Nephron (organoid): ENCODE results near the gene CELF2.

Experiments used
- H3K27ac Mint-ChIP-seq, 3 experiments: 2 replicates each; pipeline ENCODE4 v1.8.0; 2020; ENCODE audit warnings: mixed read lengths in 3 of 3, mild to moderate bottlenecking in 2 of 3, moderate library complexity in 1 of 3
- H3K27me3 Mint-ChIP-seq: 2 replicates; pipeline ENCODE4 v1.8.0; 2021; ENCODE audit warnings: low read depth, mild to moderate bottlenecking, moderate library complexity, mixed read lengths
- H3K36me3 Mint-ChIP-seq: 2 replicates; pipeline ENCODE4 v1.8.0; 2020; ENCODE audit warnings: low read depth, mixed read lengths
- H3K4me1 Mint-ChIP-seq: 2 replicates; pipeline ENCODE4 v1.8.0; 2020; ENCODE audit warnings: mixed read lengths
- H3K4me3 Mint-ChIP-seq, 3 experiments: 2 replicates each; pipeline ENCODE4 v1.8.0; 2020; ENCODE audit warnings: mild to moderate bottlenecking in 3 of 3, mixed read lengths in 3 of 3, moderate library complexity in 2 of 3
- H3K9me3 Mint-ChIP-seq: 2 replicates; pipeline ENCODE4 v1.8.0; 2020; ENCODE audit warnings: mixed read lengths
- CTCF ChIP-seq, 3 experiments: fragments of 200-600 bp; sonication (generic); IDR thresholded peaks; one replicate each; pipeline ENCODE4 v1.5.0; 2021; ENCODE audit warnings: antibody characterized with exemption in 3 of 3; ENCODE audit not compliant: unreplicated experiment in 3 of 3

The CELF2 gene

DNA sequence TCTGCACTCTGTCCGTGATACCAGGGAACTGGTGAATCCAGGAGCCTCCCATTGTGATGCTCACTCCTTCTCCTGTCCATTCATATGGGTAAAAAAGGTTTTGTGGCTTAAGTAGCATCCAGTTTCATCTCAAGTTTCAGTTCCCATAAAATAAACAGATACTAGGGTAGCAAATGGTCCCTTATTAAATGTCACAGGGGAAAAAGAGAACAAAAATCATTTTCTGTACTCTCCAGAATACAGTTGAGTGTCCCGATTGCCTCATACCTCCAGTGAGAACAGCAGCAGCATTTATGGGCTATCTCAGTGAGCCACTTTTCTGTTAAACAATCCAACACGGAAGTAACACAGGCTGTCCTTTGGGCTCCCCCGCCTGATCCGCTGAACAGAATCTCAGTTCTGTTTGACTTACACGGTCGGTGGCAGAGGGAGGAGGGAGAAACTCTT lies 179.6 kb downstream of the CELF2 start:
- Mint-ChIP-seq H3K36me3 (peaks cover 15% of the 10 kb centered on the region), H3K4me1 (peaks cover 38% of the 10 kb centered on the region), H3K27ac (peak overlapping the region in 1 of 3 experiments; percentile 6), H3K9me3 (no peaks in the 10 kb centered on the region), H3K27me3 (peaks cover 14% of the 10 kb centered on the region), H3K4me3 (no peak overlapping the region)
- no peak for TF ChIP-seq CTCF (IDR thresholded peaks at IDR 0.05; ENCODE audit: unreplicated experiment in 3 of 3)

- Mint-ChIP-seq H3K9me3 (no peaks in the 10 kb centered on the region), H3K27me3 (peaks cover 14% of the 10 kb centered on the region), H3K27ac (peak overlapping the region in 1 of 3 experiments; percentile 6), H3K4me3 (no peak overlapping the region), H3K4me1 (peaks cover 38% of the 10 kb centered on the region), H3K36me3 (peaks cover 15% of the 10 kb centered on the region)
- TF ChIP-seq CTCF (IDR thresholded peaks at IDR 0.05; ENCODE audit: unreplicated experiment in 3 of 3), result no peak
These were observed 180.2 kb downstream of the CELF2 start for GRCh38 chr10:11197878-11198277.

GRCh38 chr10:11201911-11202310 lies 184.2 kb downstream of the CELF2 start:
- Mint-ChIP-seq H3K27me3 (peaks cover 20% of the 10 kb centered on the region), H3K4me3 (no peak overlapping the region), H3K27ac (no peak overlapping the region), H3K36me3 (peaks cover 14% of the 10 kb centered on the region), H3K4me1 (peaks cover 54% of the 10 kb centered on the region), H3K9me3 (no peaks in the 10 kb centered on the region)
- TF ChIP-seq CTCF (IDR thresholded peaks at IDR 0.05; ENCODE audit: unreplicated experiment in 3 of 3), result no peak

DNA sequence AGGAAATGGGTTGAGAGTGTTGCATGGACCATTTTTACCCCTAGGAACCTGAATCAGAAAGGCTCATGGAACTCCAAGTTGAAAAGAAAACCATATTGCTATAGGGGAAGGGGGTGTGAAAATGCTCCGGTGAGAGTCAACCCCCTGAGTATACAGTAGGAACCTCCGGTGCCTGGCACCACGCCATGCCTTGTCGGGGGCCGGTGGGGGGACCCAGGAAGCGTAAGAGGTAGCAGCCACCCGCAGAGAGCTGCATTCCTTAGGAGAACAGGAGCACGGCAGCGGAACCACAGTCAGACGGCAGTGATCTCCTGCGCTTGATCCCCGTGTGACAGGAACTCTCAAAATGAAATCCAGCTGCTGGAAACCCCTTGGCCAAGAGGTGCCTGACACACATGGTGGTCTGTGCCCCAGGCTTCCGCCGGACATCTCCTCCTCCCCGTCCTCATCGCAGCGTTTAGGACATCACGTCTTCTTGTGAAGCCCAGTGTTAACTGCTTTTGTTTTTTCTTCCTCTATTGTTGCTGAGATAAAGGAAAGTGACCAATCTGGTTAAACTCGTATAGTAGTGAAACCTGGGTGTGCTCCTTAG lies 186.8 kb downstream of the CELF2 start:
- Mint-ChIP-seq H3K27ac (peak overlapping the region in 1 of 3 experiments; percentile 25), H3K36me3 (peaks cover 14% of the 10 kb centered on the region), H3K9me3 (no peaks in the 10 kb centered on the region), H3K4me3 (peak overlapping the region in 2 of 3 experiments; percentile 3 to 4), H3K27me3 (peaks cover 26% of the 10 kb centered on the region), H3K4me1 (peaks cover 58% of the 10 kb centered on the region)
- no peak for TF ChIP-seq CTCF (IDR thresholded peaks at IDR 0.05; ENCODE audit: unreplicated experiment in 3 of 3)

GRCh38 chr10:11205030-11205772 lies 187.5 kb downstream of the CELF2 start:
- Mint-ChIP-seq H3K4me1 (peaks cover 66% of the 10 kb centered on the region), H3K27me3 (peaks cover 24% of the 10 kb centered on the region), H3K27ac (no peak overlapping the region), H3K4me3 (no peak overlapping the region), H3K9me3 (no peaks in the 10 kb centered on the region), H3K36me3 (peaks cover 14% of the 10 kb centered on the region)
- no peak for TF ChIP-seq CTCF (IDR thresholded peaks at IDR 0.05; ENCODE audit: unreplicated experiment in 3 of 3)
